SKM-1 (cell line): ENCODE results near the gene YJU2.

Experiments
- DNase-seq: peaks from one replicate; lab custom pipeline; 2025; ENCODE audit not compliant: unreplicated experiment; lab: John Stamatoyannopoulos, UW

Gene YJU2

GRCh38 chr19:4295972-4296771, 49.3 kb downstream of the YJU2 start:
- no peak for DNase-seq

GRCh38 chr19:4297901-4298809, 51.3 kb downstream of the YJU2 start:
- no peak for DNase-seq

- DNase-seq = no peak
Observed at GRCh38 chr19:4298810-4299550, 52.1 kb downstream of the YJU2 start.

- no peak for DNase-seq
Observed at GRCh38 chr19:4300589-4300988, 53.7 kb downstream of the YJU2 start.

- no peak for DNase-seq
Observed at GRCh38 chr19:4301590-4302242, 54.8 kb downstream of the YJU2 start.

GRCh38 chr19:4302243-4302640, 55.4 kb downstream of the YJU2 start, which contains the start of gene TMIGD2:
TSS of gene TMIGD2 (minus strand) at chr19:4302389. CDS start at chr19:4302385, 4 bp downstream.
- no peak for DNase-seq

- no peak for DNase-seq
Observed at GRCh38 chr19:4303819-4304537, 57.1 kb downstream of the YJU2 start.

- no peak for DNase-seq
Observed at GRCh38 chr19:4304538-4305256, 57.8 kb downstream of the YJU2 start, which contains the start of gene FSD1. TSS of gene FSD1 (plus strand) at chr19:4304598. CDS start at chr19:4304747, 149 bp downstream.

GRCh38 chr19:4305257-4305612, 58.4 kb downstream of the YJU2 start:
- no peak for DNase-seq

- DNase-seq = no peak
Observed at GRCh38 chr19:4305659-4306058, 58.8 kb downstream of the YJU2 start.

GRCh38 chr19:4310247-4311121, 63.6 kb downstream of the YJU2 start:
- no peak for DNase-seq

GRCh38 chr19:4313847-4314490, 67.1 kb downstream of the YJU2 start:
- DNase-seq = no peak

GRCh38 chr19:4316956-4317355, 70.1 kb downstream of the YJU2 start:
- no peak for DNase-seq

- no peak for DNase-seq
Observed at GRCh38 chr19:4318460-4318859, 71.6 kb downstream of the YJU2 start.
